HG02852 (cell line): ENCODE measurements around the gene TMPRSS7.

Source experiments
- ATAC-seq: cut with Tn5 transposase; IDR thresholded peaks from one replicate; pipeline ENCODE4 v1.9.1; 2021; ENCODE audit warnings: mild to moderate bottlenecking, moderate library complexity; ENCODE audit not compliant: unreplicated experiment

The TMPRSS7 gene

DNA sequence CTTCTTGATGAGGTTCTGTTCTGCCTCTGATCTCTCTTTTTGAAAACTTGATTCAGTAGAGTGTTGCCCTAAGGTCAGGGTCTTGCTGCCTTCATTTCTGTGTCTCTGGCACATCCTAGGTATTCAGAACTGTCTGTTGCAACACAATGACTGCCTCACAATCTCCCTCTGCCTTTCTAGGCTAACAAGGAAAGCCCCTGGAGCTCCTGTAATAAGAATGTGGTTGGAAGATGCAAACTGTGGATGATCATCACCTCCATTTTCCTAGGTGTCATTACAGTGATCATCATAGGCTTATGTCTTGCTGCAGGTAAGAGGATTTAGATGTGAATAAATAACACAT lies 58.6 kb downstream of the TMPRSS7 start:
- no peak for ATAC-seq

DNA sequence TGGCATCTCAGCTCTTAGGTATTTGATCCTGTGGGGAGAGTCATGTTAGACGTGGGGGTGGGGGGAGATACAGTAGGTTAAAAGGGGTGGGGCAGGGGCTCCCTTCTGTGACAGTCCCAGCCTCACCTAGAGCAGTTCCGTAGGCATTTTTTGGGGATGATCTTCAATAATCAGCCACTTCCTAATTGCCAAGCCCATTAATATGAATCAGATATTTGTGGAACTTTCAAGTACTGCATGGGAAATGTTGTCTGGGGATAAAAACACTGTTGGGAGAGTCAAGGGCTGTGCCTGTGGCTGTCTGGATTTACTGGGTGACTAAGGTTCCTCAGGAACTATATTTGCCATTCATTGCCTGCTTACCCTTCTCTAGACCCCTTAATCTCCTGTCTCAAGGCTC lies 61.2 kb downstream of the TMPRSS7 start:
- ATAC-seq, result no peak

DNA sequence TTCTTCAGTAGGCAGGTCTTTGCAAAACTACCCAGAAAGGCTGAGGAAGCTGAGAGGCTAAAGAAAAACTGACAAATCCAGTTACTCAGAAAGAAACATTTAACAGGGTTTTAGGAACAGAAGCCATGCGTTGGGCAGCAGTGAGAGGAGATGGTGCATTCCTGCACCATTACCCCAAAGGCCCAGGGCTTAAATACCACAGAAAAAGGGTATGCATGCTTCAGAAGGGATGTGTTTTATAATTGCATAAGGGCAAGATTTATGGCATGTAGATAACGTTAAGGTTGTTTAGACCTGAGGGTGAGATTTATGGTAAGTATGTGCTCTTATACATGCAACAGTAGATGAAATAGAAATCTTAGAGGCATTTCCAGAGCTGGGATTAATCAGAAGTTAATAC lies 61.6 kb downstream of the TMPRSS7 start:
- no peak for ATAC-seq

- no peak for ATAC-seq
Observed at GRCh38 chr3:112097378-112097777, 62.8 kb downstream of the TMPRSS7 start.

- no peak for ATAC-seq
Observed at GRCh38 chr3:112101916-112102315, 67.4 kb downstream of the TMPRSS7 start.

GRCh38 chr3:112104774-112105173 lies 70.2 kb downstream of the TMPRSS7 start:
- ATAC-seq, result no peak

GRCh38 chr3:112109322-112109721 lies 74.8 kb downstream of the TMPRSS7 start:
- no peak for ATAC-seq

GRCh38 chr3:112111785-112112402 lies 77.4 kb downstream of the TMPRSS7 start:
- peak; percentile 58 for ATAC-seq

GRCh38 chr3:112114576-112115160 lies 80.1 kb downstream of the TMPRSS7 start:
- ATAC-seq, result peak; percentile 33

GRCh38 chr3:112115161-112115739 lies 80.7 kb downstream of the TMPRSS7 start:
- peak; percentile 43 for ATAC-seq

DNA sequence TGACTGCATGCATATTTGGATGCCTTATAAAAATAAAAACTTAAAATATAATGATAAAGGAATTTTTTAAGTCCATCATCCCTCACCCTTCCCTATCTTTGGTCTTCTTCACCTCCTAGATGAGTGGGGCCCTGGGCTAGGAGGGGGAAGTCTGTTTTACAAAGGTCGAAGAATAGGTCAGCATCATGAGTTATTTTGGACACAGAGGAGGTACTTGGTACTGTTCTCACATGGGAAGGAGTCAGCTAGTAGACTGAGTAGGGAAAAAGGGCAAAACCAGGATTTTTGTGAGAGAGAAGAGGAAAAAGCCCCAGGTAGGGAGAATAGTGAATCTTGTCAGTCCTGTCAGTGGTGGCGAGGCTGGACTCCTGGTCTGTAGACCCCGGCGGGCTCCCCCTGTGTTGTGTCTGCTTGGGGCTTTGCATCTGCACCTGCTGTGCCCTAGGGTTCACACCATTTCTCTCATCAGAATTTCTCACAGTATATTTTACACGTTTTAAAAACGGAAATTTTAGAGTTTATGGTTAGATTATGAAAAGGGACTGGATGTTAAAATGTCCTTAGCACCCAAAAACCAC lies 81.4 kb downstream of the TMPRSS7 start:
- ATAC-seq, result no peak

GRCh38 chr3:112116748-112117186 lies 82.2 kb downstream of the TMPRSS7 start:
- no peak for ATAC-seq

GRCh38 chr3:112117415-112117814 lies 82.9 kb downstream of the TMPRSS7 start:
- no peak for ATAC-seq

- no peak for ATAC-seq
Observed at GRCh38 chr3:112117841-112118571, 83.5 kb downstream of the TMPRSS7 start.

DNA sequence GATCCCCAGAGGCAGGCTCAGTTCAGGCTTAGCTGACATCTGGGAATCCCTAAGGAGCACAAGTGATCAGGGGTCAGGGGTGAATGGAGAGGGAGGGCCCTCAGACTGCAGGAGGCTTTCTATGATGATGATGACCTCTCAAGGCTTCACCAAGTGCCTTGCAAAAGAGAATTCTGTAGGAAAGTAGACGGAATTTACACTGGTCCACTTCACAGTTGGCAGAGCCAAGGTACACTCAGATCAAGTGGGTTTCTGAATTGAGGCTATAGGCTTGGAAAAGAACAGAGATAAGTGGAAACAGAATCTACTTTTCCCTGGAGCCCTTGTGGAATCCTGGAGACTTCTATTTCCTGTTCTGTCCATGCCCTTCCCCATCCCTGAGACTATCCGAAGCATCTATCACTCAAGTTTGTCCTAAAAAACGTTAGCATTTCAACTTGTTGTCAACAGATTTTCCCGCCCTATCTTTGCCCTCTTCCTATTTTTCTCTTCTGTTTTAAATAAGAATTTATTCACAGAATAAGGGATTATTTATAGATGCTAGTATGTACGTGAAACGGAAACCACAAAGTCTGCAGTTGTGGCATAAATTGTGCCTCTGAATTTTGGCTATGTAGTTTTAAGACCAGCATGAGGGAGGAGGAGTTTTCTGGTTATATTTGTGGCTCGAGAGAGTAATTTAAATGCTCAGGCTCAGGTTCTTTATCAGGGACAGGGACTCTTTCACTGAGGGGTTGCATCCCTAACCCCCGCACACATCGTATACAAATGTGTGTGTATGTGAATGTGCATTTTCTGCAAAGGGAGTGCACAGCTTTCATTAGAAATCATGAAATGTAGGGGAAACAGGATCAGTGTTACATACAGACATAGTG lies 85.7 kb downstream of the TMPRSS7 start:
- peak; percentile 29 for ATAC-seq

- ATAC-seq, result no peak
Observed at GRCh38 chr3:112121577-112122547, 87.3 kb downstream of the TMPRSS7 start.

DNA sequence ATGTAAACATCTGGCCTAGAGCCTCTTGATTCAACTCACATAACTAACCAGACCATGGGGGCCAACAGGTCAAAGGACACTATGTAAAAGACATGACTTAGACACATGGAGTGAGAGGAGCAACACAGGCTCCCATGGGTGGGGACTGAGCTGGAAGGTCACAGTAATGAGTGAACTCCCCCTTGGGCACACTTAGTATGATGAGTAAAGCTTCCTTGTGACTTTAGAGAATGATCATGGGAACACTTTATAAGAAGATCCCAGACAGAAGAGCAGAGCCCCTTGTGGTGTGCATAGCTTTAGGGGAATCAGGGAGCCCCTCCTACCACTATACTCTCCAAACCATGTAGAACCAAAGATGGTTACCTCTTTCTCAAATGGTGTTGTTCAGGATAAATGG lies 88.3 kb downstream of the TMPRSS7 start:
- ATAC-seq, result no peak

DNA sequence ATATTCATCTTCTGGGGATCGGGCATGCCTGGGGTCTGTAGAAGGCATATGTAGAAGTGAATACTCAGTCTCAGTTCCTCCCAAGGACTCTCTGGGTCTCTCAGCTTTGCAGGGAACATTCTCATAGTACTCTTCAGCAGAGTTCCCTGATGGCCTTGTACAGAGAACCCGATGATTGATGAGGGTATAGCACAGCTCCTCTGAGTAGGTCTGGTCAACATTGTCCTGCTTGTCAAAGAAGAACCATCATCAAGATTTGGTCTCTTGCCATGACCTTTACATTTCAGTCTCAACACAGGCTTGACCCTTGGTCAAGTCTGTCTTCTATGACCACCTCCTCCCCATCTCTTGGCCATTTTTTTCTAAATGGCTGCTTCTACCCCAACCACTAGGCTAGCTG lies 89.0 kb downstream of the TMPRSS7 start:
- no peak for ATAC-seq

- ATAC-seq, result no peak
Observed at GRCh38 chr3:112124907-112125607, 90.5 kb downstream of the TMPRSS7 start.
